ENCODE measurements around the gene SMIM22.

Gene SMIM22

DNA sequence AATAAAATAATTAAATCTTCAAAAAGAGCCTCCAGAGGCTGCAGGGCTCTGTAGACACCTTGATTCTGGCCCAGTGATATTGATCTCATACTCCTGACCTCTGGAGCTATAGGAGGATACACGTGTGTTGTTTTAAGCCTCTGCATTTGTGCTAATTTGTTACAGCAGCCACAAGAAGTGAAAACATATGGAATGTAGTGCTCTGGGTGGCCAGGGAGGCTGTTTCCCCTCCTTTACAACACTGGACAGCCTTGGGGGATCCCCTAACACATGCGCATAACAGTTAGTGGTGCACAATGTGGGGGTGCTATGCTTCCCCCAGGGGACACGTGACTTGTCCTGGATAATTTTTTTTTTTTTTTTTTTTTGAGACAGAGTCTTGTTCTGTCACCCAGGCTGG lies 23.5 kb upstream of the SMIM22 start:
- no peak for DNase-seq (ENCODE audit: low read depth)
- TF ChIP-seq, protein P1, sequence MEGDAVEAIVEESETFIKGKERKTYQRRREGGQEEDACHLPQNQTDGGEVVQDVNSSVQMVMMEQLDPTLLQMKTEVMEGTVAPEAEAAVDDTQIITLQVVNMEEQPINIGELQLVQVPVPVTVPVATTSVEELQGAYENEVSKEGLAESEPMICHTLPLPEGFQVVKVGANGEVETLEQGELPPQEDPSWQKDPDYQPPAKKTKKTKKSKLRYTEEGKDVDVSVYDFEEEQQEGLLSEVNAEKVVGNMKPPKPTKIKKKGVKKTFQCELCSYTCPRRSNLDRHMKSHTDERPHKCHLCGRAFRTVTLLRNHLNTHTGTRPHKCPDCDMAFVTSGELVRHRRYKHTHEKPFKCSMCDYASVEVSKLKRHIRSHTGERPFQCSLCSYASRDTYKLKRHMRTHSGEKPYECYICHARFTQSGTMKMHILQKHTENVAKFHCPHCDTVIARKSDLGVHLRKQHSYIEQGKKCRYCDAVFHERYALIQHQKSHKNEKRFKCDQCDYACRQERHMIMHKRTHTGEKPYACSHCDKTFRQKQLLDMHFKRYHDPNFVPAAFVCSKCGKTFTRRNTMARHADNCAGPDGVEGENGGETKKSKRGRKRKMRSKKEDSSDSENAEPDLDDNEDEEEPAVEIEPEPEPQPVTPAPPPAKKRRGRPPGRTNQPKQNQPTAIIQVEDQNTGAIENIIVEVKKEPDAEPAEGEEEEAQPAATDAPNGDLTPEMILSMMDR (conservative IDR thresholded peaks at IDR 0.05; ENCODE audit: low read depth, low read length), result no peak
- no peak overlapping the region for H3K4me3 ChIP-seq (ENCODE audit: low read length)

DNA sequence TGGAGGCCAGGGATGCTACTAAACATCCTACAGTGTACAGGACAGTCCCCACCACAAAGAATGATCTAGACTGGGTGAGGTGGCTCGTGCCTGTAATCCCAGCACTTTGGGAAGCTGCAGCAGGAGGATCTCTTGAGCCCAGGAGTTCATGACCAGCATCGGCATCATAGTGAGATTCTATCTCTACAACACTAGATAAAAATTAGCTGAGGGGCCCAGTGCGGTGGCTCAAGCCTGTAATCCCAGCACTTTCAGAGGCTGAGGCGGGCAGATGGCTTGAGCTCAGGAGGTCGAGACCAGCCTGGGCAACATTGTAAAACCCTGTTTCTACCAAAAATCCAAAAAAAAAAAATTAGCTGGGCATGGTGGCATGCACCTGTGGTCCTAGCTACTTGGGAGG lies 22.8 kb upstream of the SMIM22 start:
- TF ChIP-seq, protein P1 (conservative IDR thresholded peaks at IDR 0.05; ENCODE audit: low read depth, low read length), result no peak
- no peak for DNase-seq (ENCODE audit: low read depth)
- no peak overlapping the region for H3K4me3 ChIP-seq (ENCODE audit: low read length)

DNA sequence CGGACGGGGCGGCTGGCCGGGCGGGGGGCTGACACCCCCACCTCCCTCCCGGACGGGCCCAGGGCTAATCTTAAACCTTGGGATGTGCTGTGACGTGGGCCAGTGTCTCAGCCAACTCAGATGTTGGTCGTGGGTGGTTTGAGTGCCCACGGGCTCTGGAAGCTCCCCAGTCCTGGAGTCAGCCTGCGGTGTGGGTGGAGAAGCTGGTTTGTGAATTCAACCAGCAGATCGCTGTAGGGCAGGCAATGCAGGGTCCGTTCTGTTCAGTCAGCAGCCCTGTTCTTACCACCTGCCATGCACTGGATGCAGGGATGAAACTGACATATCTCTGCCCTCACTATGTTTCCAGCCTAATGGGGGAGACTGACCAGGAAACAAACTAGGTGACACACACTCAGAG lies 20.2 kb upstream of the SMIM22 start:
- TF ChIP-seq, protein P1 (conservative IDR thresholded peaks at IDR 0.05; ENCODE audit: low read depth, low read length), result no peak
- DNase-seq (ENCODE audit: low read depth), result no peak
- no peak overlapping the region for H3K4me3 ChIP-seq (ENCODE audit: low read length)

DNA sequence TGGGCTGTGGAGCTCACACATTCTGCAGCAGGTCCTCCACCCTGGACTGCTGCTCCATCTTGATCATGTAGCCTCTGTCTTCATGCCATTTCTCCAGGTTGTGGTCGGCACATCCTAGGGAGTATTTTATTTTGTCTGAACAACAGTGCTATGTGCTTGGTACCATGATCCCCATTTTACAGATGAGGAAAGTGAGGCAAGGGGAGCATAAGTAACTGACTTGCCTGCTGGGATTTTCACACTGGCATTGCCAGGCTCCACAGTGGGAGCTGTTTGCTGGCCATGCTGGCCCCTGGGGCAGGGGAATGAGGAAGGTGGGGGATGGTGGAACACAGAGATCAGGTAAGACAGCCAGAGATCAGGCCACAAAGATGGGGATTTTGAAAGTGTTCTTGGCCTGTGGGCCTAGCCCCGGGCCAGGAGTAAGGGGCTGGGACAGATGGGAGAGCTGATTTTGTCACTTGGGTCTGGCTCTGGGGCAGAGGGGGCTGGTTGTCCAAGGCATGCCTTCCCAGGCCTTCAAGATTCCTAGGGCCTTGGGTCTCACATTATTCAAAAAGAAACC lies 18.9 kb upstream of the SMIM22 start:
- no peak overlapping the region for H3K4me3 ChIP-seq (ENCODE audit: low read length)
- no peak for DNase-seq (ENCODE audit: low read depth)
- TF ChIP-seq, protein P1 (conservative IDR thresholded peaks at IDR 0.05; ENCODE audit: low read depth, low read length), result no peak

DNA sequence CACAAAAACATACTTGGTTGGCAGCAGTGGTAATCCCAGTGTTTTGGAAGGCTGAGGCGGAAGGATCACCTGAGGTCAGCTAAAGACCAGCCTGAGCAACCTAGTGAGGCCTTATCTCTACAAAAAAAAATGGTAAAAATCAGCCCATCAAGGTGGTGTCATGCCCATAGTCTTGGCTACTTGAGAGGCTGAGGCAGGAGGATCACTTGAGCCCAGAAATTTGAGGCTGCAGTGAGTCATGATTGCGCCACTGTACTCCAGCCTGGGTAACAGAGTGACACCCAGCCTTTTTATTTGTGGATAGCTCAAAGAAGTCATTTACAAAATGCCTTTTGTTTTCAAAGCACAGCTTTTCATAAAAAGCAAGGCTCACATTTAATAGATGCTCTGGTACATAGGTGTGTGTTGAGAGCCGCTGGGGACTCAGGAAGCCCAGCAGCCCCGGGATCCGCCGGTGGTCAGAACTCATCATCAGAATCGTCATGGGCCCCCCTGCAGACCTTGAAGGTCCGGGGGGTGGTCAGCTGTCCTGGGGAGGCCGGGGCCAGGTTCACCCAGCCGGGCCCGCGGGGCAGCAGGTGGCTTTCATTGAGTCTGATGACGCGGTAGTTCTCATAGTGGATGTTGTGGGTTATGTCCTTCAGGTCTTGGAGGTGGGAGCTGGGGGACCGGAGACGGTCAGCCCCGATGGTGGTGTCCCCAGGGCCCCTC lies 17.7 kb upstream of the SMIM22 start:
- TF ChIP-seq, protein P1 (conservative IDR thresholded peaks at IDR 0.05; ENCODE audit: low read depth, low read length), result no peak
- no peak for DNase-seq (ENCODE audit: low read depth)
- H3K4me3 ChIP-seq (ENCODE audit: low read length), result no peak overlapping the region

DNA sequence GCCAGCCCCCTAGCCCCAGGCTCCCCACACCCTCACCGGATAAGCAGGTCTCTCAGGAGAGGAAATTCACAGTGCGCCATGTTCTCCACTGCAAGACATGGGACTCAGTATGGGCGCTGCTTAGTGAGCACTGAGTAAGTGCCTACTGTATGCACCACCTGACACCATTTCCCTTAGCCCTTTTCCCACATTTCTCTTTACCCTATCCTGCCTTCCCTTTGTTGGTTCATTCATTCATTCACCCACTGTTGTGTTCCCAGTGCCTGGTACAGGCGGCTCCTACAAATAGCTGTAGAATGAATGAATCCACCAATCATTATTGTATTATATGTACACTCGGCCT lies 17.1 kb upstream of the SMIM22 start:
- no peak overlapping the region for H3K4me3 ChIP-seq (ENCODE audit: low read length)
- no peak for DNase-seq (ENCODE audit: low read depth)
- TF ChIP-seq, protein P1 (conservative IDR thresholded peaks at IDR 0.05; ENCODE audit: low read depth, low read length), result no peak

DNA sequence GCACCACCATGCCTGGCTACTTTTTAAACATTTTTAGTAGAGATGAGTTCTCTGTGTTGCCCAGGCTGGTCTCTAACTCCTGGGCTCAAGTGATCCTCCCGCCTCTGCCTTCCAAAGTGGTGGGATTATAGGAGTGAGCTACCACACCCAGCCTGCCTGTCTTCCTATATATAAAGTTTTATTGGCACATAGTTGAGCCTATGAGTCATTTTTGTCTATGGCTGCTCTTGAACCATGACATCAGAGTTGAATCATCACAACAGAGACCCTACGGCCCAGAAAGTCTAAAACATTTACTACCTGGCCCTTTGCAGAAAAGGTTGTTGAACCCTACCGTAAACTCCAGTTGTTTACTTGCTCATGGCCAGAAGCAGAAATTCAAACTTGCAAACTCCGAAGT lies 14.9 kb upstream of the SMIM22 start:
- TF ChIP-seq, protein P1 (conservative IDR thresholded peaks at IDR 0.05; ENCODE audit: low read depth, low read length), result no peak

More for the DNA sequence above, 14.9 kb upstream of the SMIM22 start:
- no peak for DNase-seq (ENCODE audit: low read depth)
- H3K4me3 ChIP-seq (ENCODE audit: low read length), result no peak overlapping the region

Data from retinal pigment epithelial cell (primary cell).